Measurements from ENCODE around the gene NABP2.
"Not testable (repeated sequence)": the region's sequence is repeated elsewhere in the genome, so short reads cannot be mapped to it uniquely, and the experiment has no call there.

NABP2 gene

GRCh38 chr12:56248711-56249110 is 24.6 kb downstream of the NABP2 start:
- no peak for DNase-seq

DNA sequence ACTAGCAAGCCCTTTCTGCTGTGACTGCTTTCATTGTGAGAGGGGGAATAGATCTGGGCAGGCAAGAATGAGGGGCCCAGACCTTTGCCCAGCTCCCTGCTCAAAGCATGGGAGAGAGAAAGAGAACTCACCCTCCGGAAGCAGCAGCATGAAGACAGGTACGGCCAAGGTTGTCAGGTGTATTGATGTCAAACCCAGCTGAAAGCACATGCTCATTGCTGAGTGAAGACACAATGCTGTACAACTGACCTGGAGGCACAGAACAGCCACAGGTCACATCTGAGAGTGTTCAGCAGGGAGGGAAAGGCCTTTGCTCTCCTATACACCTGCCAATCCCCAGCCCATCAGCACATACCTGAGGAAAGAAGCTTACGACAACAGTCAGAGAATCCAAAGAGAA is 28.5 kb downstream of the NABP2 start:
- DNase-seq, result no peak

GRCh38 chr12:56253091-56253490 is 28.9 kb downstream of the NABP2 start:
- DNase-seq, result no peak

GRCh38 chr12:56255671-56256070 is 31.5 kb downstream of the NABP2 start:
- DNase-seq, result no peak

GRCh38 chr12:56256326-56256960 is 32.3 kb downstream of the NABP2 start:
- DNase-seq, result no peak

- no peak for DNase-seq
Measured at GRCh38 chr12:56257071-56257470, 32.9 kb downstream of the NABP2 start.

DNA sequence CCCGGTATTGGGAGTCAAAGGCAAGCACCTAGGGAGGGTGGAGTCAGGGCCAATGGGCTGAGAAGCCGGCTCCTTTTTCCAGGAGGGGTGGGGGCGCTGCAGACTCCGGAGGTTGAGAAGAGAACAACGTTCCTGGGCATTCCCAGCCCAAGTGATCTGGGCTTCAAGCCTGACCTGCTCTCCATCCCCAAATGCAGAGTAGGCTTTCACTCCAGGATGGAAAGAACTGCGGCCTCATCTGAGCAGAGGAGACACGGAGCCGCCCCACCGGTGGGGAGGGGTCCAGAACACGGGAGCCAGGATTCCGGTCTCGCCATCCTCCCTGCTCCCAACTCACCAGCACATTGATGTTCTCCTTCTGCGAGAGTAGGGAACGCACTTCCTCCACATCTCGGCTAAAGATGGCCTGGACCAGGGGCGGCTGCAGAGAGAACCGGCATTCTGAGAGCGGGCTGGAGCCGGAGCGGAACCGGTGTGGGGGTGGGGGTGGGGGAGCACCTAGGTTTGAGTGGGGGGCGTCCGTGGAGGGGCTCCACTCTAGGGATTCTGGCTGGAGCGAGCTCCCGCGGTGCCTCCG is 33.4 kb downstream of the NABP2 start:
- peak; percentile 46 for DNase-seq

DNA sequence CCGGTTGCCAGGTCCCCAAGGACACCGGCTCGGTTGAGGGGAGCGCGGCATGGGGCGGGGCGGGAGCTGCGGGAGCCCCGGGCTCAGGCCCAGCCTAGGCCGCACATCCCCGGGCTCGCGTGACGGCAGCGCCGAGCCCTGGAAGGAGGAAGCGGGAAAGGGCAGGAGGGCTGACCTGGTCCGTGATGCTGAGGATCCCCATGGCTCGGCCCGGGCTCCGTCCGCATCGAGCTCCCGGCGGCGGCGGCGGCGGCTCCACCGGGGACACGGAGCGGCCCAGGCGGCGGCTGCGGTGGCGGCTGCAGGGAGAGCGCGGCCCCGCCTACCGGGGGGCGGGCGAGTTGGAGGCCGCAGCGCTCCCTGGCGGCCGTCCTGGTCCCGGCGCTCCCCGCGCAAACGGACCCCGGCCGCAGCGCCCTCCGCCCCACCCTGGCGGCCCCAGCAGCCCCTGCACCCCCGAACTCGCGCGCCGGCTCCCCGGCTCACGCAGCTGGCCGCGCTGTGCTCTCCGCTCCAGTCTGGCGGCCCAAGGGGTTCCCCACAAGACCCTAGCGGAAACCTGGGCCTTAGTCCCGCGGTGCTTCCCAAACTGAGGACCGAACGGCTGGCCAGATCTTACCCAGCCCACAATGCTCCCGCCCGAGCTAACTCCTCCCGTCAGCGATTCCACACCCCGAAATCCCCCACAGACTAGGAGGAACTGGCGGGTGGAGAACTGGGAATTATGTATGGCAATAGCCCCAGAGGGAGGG is 34.1 kb downstream of the NABP2 start, which contains the start of gene ANKRD52:
Gene ANKRD52, minus strand, starts transcription at position 317 of the 752 bp plus-strand sequence. Its CDS starts 115 bp downstream, at position 202.
- peak; percentile 93 for DNase-seq

DNA sequence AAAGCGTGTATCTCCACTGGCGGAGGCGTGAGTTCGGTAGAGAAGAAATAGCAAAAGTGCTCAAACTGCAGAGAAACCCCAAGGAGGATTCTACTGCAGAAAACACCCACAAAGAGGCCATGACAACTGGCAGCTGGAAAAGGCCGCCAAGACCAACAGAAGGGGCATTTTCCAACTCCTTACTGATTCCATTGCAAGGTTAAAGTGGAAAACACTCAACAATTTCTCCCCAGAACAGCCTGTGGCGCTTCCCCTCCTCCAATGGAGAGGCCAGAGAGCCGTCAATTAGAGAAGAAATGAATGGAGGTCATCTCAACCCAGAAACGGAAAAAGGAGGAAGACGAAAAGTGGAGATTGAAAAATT is 34.7 kb downstream of the NABP2 start:
- DNase-seq, result no peak

DNA sequence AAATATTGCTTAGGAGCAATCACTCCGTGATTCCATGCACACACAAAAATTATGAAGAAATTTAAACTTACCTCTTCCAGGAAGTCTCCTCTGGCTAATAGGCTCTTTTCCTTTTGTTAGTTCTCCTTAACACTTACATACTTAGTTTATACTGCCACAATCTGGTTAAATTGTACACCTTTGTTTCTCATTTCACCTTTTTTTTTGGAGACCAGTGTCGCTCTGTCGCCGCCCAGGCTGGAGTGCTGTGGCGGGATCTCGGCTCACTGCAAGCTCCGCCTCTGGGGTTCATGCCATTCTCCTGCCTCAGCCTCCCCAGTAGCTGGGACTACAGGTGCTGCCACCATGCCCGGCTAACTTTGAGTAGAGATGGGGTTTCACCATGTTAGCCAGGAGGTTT is 36.2 kb downstream of the NABP2 start:
- no peak for DNase-seq

- no peak for DNase-seq
Measured at GRCh38 chr12:56260921-56261320, 36.8 kb downstream of the NABP2 start.

DNA sequence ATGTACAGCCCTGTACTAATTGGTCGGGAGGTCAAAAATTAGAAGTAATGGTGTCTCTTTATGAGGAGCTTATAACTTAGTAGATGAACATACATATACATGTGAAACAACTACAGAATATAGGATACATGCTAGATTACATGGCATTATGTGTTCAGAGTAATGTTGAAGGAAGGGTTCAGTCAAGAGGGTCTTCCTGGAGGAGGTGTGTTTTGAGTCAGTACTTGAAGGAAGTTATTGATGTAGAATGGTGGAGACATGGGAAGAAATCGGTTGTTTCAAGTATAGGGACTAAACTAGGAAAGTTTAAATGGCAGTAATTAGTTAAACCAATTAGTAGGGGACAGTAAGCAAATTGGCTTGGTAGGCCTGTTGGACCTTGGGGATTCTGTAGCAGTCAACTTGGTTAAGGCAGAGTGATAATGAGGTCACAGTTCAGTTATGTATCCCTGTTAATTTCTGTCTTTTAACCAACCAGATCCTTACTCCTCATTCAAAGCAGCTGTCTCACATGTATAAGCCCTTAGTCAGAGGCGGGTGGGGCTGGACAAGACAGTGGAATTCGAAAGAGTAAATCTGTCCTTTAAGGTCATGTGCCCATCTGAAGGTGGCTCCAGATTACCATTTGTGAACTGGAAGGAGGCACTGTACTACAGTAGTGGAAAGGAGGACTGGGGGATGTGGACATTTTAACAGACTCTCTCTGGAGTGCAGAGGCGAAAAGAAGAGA is 37.5 kb downstream of the NABP2 start:
- DNase-seq, result no peak

GRCh38 chr12:56262955-56263354 is 38.8 kb downstream of the NABP2 start:
- DNase-seq, result not testable (repeated sequence)

DNA sequence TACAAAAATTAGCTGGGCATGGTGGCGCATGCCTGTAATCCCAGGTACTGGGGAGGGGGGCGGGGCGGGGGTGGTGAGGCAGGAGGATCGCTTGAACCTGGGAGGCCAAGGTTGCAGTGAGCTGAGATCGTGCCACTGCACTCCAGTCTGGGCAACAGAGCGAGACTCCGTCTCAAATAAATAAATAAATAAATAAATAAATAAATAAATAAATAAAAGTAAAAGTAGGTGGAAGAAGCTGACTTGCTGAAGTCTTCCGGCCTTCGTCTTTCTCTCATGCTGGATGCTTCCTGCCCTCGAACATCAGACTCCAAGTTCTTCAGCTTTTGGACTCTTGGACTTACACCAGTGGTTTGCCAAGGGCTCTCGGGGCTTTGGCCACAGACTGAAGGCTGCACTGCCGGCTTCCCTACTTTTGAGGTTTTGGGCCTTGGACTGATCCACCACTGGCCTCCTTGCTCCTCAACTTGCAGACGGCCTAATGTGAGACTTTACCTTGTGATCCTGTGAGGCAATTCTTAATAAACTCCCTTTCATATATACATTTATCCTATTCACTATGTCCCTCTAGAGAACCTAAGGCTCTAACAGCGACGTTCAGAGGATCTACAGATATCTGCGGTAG is 42.0 kb downstream of the NABP2 start:
- DNase-seq, result not testable (repeated sequence)

DNA sequence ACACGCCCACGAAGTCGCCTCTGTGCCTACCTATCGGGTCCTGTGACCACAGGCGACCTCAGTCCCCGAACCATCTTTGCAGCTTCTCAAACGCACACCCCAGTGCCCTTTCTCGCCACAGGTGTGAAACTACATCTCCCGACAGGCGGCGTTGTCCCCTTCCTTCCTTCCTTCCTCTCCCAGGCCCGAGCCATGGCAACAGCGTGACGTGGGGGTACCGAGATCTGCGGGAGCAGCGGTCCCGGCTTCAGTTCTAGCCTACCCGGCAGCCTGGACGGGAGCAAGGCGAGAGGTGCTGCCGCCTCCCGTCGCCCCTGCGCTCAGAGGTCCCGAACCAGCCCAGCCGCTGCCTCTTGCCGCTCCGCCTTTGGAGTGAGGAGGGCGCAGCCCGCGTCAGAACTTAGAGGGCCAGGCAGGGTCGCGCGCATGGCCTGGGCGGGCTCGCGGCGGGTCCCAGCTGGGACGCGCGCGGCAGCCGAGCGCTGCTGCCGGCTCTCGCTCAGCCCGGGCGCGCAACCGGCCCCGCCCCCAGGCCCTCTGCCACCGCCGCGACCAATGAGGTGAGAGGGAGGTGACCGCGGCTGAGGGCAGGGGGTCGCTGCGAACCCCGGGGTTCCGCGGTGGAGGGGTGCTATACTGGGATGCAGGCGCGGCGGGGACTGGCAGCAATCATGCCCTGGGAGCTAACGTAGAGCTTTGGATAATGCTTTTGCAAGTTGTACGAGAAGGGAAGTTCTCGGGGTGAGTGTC is 42.7 kb downstream of the NABP2 start, which contains the start of gene COQ10A:
Gene COQ10A, plus strand, starts transcription at position 250 of the 750 bp plus-strand sequence. Its CDS starts 177 bp downstream, at position 427.
- DNase-seq, result peak; percentile 98

DNA sequence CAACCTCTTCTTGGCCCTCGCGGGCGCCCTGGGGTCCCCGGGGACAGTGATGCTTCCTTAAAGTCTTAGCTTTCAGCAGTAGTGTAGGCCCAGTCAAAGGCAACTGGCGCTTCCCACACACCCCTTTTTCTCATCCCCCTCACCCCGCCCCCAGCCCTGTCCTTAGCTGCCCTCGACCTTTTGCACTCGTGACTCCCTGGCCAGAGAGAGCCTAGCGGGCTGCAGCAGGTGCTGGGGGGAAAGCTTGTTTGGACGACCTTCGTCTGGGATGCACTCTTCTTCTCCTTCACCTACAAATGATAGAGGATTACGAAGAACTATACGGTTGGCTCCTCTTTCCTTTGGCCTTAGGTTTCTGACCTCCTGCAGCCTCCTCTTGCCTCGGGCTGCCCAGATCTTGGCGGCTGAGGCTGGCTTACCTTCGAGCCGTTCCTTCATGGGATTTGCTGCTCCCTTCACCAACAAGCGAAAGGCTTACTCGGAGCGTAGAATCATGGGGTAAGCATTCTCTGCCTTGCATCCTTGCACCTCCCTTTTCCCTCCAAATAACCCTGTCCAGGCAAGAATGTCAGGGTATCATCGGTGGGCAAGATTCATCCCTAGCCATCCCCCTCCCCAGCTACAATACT is 43.4 kb downstream of the NABP2 start:
- DNase-seq, result no peak

- DNase-seq, result no peak
Measured at GRCh38 chr12:56271031-56271430, 46.9 kb downstream of the NABP2 start.

- DNase-seq, result not testable (repeated sequence)
Measured at GRCh38 chr12:56272468-56272867, 48.3 kb downstream of the NABP2 start.

- DNase-seq, result no peak
Measured at GRCh38 chr12:56274299-56274698, 50.2 kb downstream of the NABP2 start.

DNA sequence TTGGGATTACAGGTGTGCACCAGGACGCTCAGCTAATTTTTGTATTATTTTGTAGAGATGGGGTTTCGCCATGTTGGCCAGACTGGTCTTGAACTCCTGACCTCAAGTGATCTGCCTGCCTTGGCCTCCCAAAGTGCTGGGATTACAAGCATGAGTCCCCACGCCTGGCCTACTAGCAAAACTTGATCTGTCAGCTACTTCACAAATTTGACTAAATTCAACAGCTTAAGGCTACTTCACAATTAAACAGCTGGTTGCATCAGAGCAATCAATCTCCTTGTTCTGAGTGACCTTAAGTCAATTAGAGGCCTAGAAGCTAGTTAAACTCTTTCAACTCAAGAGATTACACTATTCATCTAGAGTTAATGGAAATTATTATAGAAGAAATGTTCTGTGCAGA is 54.8 kb downstream of the NABP2 start:
- DNase-seq, result no peak
